GM18517 (cell line): ENCODE data around the gene PLXNA2.

Experiments used
- ATAC-seq: cut with Tn5 transposase; IDR thresholded peaks from one replicate; pipeline ENCODE4 v1.9.1; 2021; ENCODE audit warnings: mild to moderate bottlenecking, moderate library complexity; ENCODE audit not compliant: unreplicated experiment

The PLXNA2 gene

DNA sequence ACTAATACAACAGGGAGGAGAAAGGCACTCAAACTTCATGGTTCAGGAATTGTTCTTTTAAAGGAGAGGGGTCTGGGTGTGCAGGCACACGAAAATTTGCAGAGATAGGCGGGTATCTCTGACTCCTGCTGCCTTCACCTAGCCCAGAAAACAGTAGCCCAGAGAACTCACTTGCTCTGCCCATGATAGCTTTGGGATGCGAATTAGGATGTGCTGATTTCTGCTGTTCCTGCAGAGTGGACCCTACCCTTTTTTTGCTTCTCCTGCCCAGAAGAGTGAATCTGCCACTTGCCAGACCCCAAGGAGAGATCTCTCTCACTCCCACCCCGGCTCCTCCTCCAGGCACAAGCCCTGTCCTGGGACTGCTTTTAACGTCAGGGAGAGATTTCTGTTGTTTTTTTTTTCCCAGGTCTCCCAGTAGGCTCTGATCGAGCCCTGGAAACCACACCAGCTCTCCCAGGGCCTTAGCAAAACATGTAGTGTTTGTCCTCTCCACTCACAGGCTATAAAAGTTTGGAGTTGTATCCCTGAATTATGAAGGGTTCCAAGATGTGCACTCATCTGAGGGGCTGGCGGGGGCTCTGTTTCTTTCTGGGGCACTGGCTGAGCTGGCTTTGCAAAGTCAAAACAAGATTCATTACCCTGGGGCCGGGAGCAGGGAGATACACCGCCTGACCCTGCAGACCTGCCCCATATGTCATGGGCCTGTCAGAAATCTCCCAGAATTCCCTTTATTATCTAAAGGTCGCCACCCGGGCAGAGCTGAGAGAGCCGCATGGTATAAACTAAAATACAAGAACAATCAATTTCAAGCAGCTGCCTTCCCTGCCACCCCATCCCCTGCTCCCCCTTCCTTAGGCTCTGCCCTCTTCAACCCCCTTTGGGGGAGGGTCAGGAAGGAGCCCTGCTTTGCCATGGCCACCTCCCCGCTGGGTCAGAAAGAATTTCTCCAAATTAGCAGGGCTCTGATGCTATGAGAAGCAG, 17.9 kb downstream of the PLXNA2 start:
- ATAC-seq: no peak

- ATAC-seq: no peak
Observed at GRCh38 chr1:208224192-208224713, 19.9 kb downstream of the PLXNA2 start.

DNA sequence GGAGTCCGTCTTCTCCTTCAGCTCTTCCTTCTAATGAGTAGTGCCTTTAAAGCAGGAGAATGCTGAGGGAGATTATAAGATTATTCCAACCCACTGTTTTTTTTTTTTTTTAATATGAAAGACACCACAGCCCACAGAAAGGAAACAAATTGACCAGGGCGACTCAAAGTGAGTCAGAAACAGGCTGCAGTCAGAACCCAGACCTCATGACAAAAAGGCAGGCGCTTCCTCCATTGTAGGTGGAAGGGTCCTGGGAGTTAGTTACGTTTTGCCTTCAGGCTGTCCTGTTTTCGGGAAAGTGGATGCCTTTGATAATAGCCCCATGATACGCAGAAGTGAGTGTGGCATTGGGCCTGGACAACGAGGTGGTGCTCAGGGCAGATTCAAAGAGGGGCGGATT, 21.0 kb downstream of the PLXNA2 start:
- no peak for ATAC-seq

DNA sequence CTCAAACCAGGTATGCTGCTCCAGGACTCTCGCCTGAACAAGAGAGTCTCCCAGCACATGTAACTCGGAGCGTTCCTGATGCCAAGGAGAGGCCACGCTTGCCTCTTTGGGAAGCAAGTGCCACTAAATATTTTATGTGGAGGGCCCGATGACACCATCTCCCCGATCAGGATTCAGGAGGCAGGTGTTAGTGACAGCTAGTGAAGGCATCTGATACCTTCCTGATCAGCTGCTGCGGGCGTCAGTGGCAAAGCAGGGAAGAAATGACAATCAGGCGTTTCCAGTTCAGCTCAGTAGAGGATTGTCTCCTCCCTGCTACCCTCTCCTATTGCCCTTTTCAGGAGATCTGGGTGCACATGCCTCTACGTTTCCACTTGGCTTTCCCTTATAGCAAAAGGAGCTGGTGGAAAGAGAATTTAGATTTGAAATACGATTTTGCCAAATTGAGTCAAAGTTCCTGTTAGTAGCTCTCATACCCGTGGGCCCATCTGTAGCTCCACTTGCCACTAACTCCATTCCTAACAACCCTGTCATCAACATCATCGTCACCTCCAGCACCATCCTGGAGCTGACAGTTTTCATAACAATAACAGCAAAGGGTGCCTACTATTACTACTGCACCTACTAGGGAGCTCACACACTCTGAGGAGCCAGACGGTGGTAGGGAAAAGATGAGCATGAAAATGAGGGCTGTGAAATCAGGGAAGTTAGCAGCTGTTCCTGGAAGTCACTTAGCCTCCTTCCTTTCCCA, 21.6 kb downstream of the PLXNA2 start:
- no peak for ATAC-seq

DNA sequence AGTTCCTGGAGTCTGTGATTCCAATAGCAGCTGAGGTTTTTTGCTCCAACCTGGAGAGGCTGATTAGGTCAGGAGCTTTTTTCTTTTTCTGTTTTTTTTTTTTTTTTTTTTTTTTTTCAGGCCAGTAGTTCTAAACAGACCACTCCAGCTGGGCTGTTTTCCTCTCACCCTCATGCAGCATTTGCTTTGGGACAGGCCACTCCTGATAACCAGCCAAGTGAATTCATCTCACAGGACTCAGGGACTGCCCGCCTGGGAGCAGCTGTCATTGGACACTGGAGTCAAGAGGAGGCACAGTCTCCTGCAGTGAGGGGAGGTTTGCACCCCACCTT, 22.9 kb downstream of the PLXNA2 start:
- ATAC-seq: no peak

GRCh38 chr1:208219659-208220282, 24.4 kb downstream of the PLXNA2 start:
- ATAC-seq: no peak

- no peak for ATAC-seq
Observed at GRCh38 chr1:208219098-208219658, 25.0 kb downstream of the PLXNA2 start.

- ATAC-seq: no peak
Observed at GRCh38 chr1:208218237-208219097, 25.7 kb downstream of the PLXNA2 start.

- no peak for ATAC-seq
Observed at GRCh38 chr1:208217781-208218180, 26.4 kb downstream of the PLXNA2 start.

DNA sequence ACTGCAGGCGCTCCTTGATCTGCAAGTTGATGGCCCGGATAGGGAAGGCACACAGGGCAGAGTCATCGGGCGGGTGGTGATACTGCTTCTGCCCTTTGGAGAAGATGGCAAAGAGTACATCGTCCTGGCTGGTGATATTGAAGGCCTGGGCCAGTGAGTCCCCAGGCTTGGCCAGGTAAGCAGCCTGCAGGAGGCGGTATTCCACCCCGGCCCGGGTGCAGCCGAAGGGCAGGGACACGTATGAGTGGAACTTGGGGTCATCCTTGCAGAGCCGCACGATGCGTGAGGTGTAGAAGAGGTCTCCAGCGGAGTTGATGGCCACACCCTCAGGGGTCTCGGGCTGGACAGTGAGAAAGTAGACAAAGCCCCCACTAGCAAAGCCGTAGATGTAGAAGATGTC, 27.4 kb downstream of the PLXNA2 start:
- ATAC-seq: no peak

DNA sequence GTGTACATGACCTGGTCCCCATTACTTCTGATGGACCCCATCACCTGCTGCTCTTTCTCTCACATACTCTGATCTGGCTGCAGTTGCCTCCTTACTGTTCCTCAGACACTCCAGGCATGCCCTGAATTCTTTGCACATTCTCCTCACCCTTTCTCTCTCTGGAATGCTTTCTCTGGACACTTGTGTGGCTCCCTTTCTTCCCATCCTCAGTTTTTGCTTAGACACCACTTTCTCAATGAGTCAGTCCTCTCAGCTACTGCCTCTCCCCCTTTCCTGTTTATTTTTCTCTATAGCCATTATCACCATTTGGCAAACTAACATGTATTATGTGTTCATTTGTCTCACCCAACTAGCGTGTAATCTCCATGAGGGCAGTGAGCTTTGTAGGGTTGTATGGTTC, 28.1 kb downstream of the PLXNA2 start:
- ATAC-seq: no peak

- no peak for ATAC-seq
Observed at GRCh38 chr1:208215393-208215792, 28.8 kb downstream of the PLXNA2 start.

DNA sequence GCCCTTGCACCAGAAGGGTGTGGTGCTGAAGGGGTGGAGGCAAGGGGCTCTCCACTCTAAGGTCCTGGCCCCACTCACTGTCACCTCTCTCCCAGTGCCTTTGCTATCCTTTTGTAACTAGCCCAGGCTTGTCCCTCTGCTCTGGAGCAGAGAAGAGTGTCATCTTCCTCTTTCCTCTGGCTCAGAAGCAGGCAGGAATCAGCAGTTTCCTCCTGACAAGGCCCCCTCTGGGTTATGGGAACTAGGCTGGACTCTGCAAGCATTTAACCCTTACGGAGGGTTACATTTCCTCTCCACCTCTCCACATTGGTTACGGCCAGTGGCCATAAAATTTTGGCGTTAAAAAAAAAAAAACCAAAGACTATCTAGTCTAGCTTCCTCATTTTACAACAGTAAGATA, 30.4 kb downstream of the PLXNA2 start:
- no peak for ATAC-seq

GRCh38 chr1:208212893-208213292, 31.3 kb downstream of the PLXNA2 start:
- ATAC-seq: no peak

DNA sequence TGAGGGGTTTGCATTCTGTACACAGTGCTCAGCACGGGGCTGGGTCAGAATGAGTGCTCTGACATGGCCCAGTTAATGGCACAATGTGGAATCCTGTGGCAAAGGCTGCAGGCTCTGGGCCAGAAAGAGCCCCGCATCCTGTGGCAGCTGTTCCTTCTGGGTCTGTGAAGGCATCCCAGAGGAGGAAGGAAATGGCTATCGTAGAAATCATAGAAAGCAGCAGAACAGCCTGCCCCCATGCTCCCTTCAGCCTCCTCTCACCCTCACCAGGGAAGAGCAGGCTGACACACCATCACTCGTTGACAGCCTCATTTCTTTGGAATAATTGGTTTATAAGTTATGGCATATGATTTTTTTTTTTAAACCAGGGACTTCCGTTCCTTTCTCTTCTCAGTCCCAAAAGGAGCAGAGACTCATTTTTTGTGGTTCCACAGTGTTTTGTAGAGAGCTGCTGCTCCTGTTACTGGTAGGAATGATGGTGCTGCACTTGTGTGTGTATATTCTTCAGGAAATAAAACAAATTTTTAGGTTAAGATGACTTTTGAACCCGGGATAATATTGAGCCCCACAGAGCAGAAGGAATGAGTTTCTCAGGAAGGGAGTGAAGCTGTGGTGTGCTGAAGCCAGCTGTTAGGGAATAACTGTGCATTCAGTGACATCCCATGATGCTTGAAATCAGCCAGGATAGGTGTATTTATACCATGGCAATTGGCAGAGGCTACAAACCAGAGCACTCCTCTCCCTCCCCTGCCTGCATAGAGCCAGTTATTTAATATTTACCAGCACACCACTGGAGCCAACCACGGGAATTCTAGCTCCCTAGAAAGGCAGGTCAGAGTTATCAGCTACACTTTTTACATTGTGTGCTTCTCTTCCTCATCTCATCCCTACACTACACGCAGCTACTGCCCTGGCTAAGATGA, 32.0 kb downstream of the PLXNA2 start:
- no peak for ATAC-seq

DNA sequence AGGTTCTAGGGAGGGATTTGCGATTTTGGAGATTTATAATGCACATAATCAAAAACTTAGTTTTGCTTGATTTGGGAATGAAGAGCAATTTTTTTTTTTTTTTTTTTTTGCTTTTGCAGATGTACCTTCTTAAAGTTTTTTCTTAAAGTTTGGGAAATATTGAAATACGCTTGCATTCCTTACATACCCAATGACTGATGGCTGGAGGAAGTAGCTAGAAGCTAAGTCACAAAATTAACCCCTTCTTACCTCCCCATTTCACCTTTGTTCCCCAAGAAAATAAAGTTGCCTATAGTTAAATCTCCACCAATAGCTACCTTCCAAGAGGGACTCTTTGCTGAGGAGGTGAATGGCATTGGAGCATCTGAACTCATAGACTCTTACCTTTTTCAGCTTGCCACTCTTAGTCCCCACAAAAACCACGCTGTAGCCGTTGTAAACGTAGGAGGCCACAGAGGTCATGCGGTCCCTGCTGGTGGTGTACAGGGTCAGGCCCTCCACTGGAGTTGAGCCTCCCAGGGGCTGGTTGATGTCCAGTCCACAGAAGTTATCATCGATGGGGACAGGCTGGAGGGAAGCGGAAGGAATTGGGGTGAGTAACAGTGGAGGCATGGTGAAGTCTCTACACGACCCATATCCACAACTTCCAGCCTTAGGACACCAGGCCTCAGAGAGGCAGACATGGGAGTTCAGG, 34.1 kb downstream of the PLXNA2 start:
- ATAC-seq: no peak

DNA sequence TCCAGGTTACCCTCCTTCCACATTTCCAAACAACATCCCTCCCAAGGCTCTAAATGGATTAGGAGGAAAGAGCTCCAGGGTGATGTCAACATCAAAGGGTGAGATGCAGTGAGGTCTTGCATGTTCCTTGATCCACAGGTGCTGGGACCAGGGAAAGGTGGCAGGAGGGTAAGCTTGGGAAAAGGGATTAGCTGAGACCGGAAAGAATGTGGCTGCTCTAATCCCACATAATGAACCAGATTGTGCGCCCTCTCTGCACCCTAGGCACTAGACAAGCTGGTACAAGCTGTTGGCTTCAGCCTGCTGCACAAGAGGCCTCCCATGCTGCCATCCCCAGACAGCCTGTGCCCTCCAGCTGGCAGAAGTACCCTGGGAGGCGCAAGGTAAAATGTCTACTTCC, 34.9 kb downstream of the PLXNA2 start:
- no peak for ATAC-seq

- no peak for ATAC-seq
Observed at GRCh38 chr1:208208132-208208487, 36.1 kb downstream of the PLXNA2 start.
